H9 (cell line): ENCODE results near the gene LRRC73. TPM values are rescaled to one million over a fixed set of nuclear protein-coding genes. Genes with fewer than 3 reads are reported as not detected.
A peak's percentile ranks its signal among the peaks of the same experiment; 100 is the strongest.

Source experiments
- DNase-seq: peaks from one replicate; pipeline ENCODE4 v3.0.0-alpha.2; 2017
- H2AFZ ChIP-seq: one replicate; pipeline ENCODE4 v1.6.1; 2013; ENCODE audit warnings: mild to moderate bottlenecking, low read length, control low read depth, moderate library complexity
- H2AK5ac ChIP-seq: 2 replicates; pipeline ENCODE4 v1.6.1; 2013; ENCODE audit warnings: low read length, control low read depth, mixed read lengths; ENCODE audit not compliant: insufficient read length
- H2BK120ac ChIP-seq: one replicate; pipeline ENCODE4 v1.6.1; 2013; ENCODE audit warnings: low read depth, mild to moderate bottlenecking, low read length, control low read depth, inconsistent platforms; ENCODE audit not compliant: poor library complexity, severe bottlenecking
- H2BK12ac ChIP-seq: 2 replicates; pipeline ENCODE4 v1.6.1; 2013; ENCODE audit warnings: low read length, control low read depth, mixed read lengths, low read depth; ENCODE audit not compliant: insufficient read length
- H2BK15ac ChIP-seq: 2 replicates; pipeline ENCODE4 v1.6.1; 2013; ENCODE audit warnings: low read depth, low read length, control low read depth
- H2BK20ac ChIP-seq: one replicate; pipeline ENCODE4 v1.6.1; 2013; ENCODE audit warnings: low read depth, mild to moderate bottlenecking, low read length, control low read depth, inconsistent platforms; ENCODE audit not compliant: poor library complexity, severe bottlenecking
- H2BK5ac ChIP-seq: 2 replicates; pipeline ENCODE4 v1.6.1; 2013; ENCODE audit warnings: low read length, control low read depth, mixed read lengths; ENCODE audit not compliant: insufficient read length
- H3K14ac ChIP-seq: 2 replicates; pipeline ENCODE4 v1.6.1; 2013; ENCODE audit warnings: low read length, control low read depth; ENCODE audit not compliant: insufficient read depth
- H3K18ac ChIP-seq: 2 replicates; pipeline ENCODE4 v1.6.1; 2013; ENCODE audit warnings: low read depth, mild to moderate bottlenecking, mixed read lengths, low read length, control low read depth; ENCODE audit not compliant: insufficient read length
- H3K23ac ChIP-seq: 2 replicates; pipeline ENCODE4 v1.6.1; 2013; ENCODE audit warnings: low read length, control low read depth, mixed read lengths, low read depth; ENCODE audit not compliant: insufficient read length
- H3K23me2 ChIP-seq: 2 replicates; pipeline ENCODE4 v1.6.1; 2013; ENCODE audit warnings: low read depth, mild to moderate bottlenecking, mixed read lengths, low read length, control low read depth; ENCODE audit not compliant: insufficient read length, poor library complexity, severe bottlenecking
- H3K27ac ChIP-seq: 2 replicates; pipeline ENCODE4 v1.5.1; 2013; ENCODE audit warnings: low read length, control low read depth, mixed read lengths, low read depth; ENCODE audit not compliant: insufficient read length
- H3K27me3 ChIP-seq: 2 replicates; pipeline ENCODE4 v1.6.1; 2013; ENCODE audit warnings: low read length, control low read depth, inconsistent platforms; ENCODE audit not compliant: insufficient read depth
- H3K4ac ChIP-seq: 2 replicates; pipeline ENCODE4 v1.6.1; 2013; ENCODE audit warnings: low read depth, mild to moderate bottlenecking, control low read depth, inconsistent platforms, low read length, moderate library complexity
- H3K4me1 ChIP-seq: 2 replicates; pipeline ENCODE4 v1.6.1; 2013; ENCODE audit warnings: low read length, control low read depth, inconsistent platforms; ENCODE audit not compliant: insufficient read depth
- H3K4me2 ChIP-seq: 2 replicates; pipeline ENCODE4 v1.6.1; 2013; ENCODE audit warnings: low read length, control low read depth, mixed read lengths; ENCODE audit not compliant: insufficient read length, insufficient read depth
- H3K56ac ChIP-seq: 2 replicates; pipeline ENCODE4 v1.6.1; 2013; ENCODE audit warnings: low read depth, mild to moderate bottlenecking, mixed read lengths, low read length, control low read depth; ENCODE audit not compliant: insufficient read length
- H3K79me1 ChIP-seq: 2 replicates; pipeline ENCODE4 v1.6.1; 2013; ENCODE audit warnings: low read depth, mild to moderate bottlenecking, moderate library complexity, low read length, control low read depth, inconsistent platforms; ENCODE audit not compliant: insufficient read depth, poor library complexity, severe bottlenecking
- H3K79me2 ChIP-seq: 2 replicates; pipeline ENCODE4 v1.6.1; 2013; ENCODE audit warnings: low read length, control low read depth, inconsistent platforms; ENCODE audit not compliant: insufficient read depth
- H3K9ac ChIP-seq: 2 replicates; pipeline ENCODE4 v1.6.1; 2013; ENCODE audit warnings: low read length, control low read depth, mixed read lengths; ENCODE audit not compliant: insufficient read length; ENCODE audit errors: extremely low read depth
- H3K9me3 ChIP-seq: one replicate; pipeline ENCODE4 v1.6.1; 2013; ENCODE audit warnings: low read depth, low read length, inconsistent platforms; ENCODE audit not compliant: control insufficient read depth
- H3T11ph ChIP-seq: one replicate; pipeline ENCODE4 v1.6.1; 2013; ENCODE audit warnings: mild to moderate bottlenecking, low read length, control low read depth, inconsistent platforms
- H4K20me1 ChIP-seq: one replicate; pipeline ENCODE4 v1.6.1; 2013; ENCODE audit not compliant: control insufficient read depth, insufficient read length, insufficient read depth
- H4K5ac ChIP-seq: 2 replicates; pipeline ENCODE4 v1.6.1; 2013; ENCODE audit warnings: low read depth, mild to moderate bottlenecking, mixed read lengths, low read length, control low read depth; ENCODE audit not compliant: insufficient read length
- H4K8ac ChIP-seq: replicated peaks from 2 replicates; pipeline ENCODE4 v1.6.1; 2013; ENCODE audit warnings: low read length, control low read depth, mixed read lengths, low read depth; ENCODE audit not compliant: insufficient read length
- H4K91ac ChIP-seq: 2 replicates; pipeline ENCODE4 v1.6.1; 2013; ENCODE audit warnings: low read depth, mild to moderate bottlenecking, moderate library complexity, mixed read lengths, low read length, control low read depth; ENCODE audit not compliant: insufficient read length
- H3K27ac Mint-ChIP-seq, 3 experiments: 2 replicates in 2 of 3; 3 replicates in 1 of 3; pipeline ENCODE4 v1.8.0; 2020 to 2021; ENCODE audit warnings: mixed read lengths in 3 of 3, mild to moderate bottlenecking in 1 of 3, moderate library complexity in 1 of 3
- H3K27me3 Mint-ChIP-seq: 2 replicates; pipeline ENCODE4 v1.8.0; 2021; ENCODE audit warnings: low read depth, mild to moderate bottlenecking, moderate library complexity, mixed read lengths
- H3K36me3 Mint-ChIP-seq, 3 experiments: 2 replicates in 2 of 3; 3 replicates in 1 of 3; pipeline ENCODE4 v1.8.0; 2020 to 2021; ENCODE audit warnings: low read depth in 3 of 3, mixed read lengths in 3 of 3; ENCODE audit not compliant: insufficient read depth in 1 of 3
- H3K4me1 Mint-ChIP-seq, 2 experiments: 2 replicates each; pipeline ENCODE4 v1.8.0; 2020; ENCODE audit warnings: mixed read lengths in 2 of 2
- H3K4me3 Mint-ChIP-seq, 2 experiments: 2 replicates in 1 of 2; 3 replicates in 1 of 2; pipeline ENCODE4 v1.8.0; 2020 to 2021; ENCODE audit warnings: mild to moderate bottlenecking in 2 of 2, mixed read lengths in 2 of 2, moderate library complexity in 1 of 2
- H3K9me3 Mint-ChIP-seq, 2 experiments: 2 replicates in 1 of 2; 3 replicates in 1 of 2; pipeline ENCODE4 v1.8.0; 2020; ENCODE audit warnings: mild to moderate bottlenecking in 2 of 2, mixed read lengths in 2 of 2, moderate library complexity in 1 of 2
- WGBS: extraction: QIAGEN DNeasy Blood & Tissue Kit; methylation state at CpG from one replicate; pipeline ENCODE4 v1.1.7; 2013; ENCODE audit warnings: missing lambda C conversion rate, low lambda C conversion rate, mixed read lengths; ENCODE audit not compliant: insufficient read length; ENCODE audit errors: extremely low coverage; 5-methylcytosine and 5-hydroxymethylcytosine counted together
- total RNA-seq: library from RNA; stranded (reverse); gene quantifications from 2 replicates; pipeline ENCODE4 v1.2.1, GENCODE V29; 2021
- TF ChIP-seq, protein P1 (sequence below): fragments of 200-600 bp; sonication (generic); conservative IDR thresholded peaks from 3 replicates; pipeline ENCODE4 v1.8.0; 2021; ENCODE audit warnings: antibody characterized with exemption, mild to moderate bottlenecking

LRRC73 gene
- total RNA-seq, 1 experiment from 2014 or later = 0.55 TPM

DNA sequence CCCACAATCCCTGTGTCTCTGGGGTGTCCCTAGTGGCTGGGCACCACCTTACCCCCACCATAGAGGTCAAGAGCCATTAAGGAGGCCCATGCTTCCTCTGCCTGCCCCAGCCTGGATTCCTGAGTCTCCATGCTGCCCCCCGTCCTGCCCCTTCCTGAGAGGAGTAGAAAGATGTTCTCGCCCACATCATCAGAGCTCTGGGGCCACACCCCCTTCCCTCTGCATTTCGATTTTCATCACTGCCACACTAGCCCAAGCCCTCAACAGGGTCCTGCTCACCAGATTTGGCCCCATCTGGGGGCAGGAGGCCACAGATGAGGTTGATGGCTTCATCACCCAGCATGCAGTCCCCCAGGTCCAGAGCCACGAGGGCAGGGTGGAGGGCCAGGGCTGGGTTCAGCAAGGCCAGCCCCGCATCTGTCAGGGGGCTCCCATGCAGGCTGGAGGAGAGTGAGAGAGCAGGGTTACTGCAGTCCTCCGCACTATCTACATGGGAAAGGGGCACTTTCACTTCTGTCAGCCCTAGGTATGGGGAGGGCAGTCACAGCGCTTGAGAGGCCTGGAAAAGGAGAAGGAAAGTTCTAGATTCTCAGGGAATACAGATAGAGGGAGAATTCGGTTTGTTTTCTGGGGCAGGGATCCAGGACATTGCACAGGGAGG is 1.5 kb downstream of the LRRC73 start:
- no peak overlapping the region for H3K18ac ChIP-seq
- no peak overlapping the region for H2BK12ac ChIP-seq
- H3K23ac ChIP-seq = no peak overlapping the region
- Mint-ChIP-seq H3K9me3 (peaks cover 2 to 3% of the 10 kb centered on the region in 2 experiments; a peak in 3 of 5 replicates), H3K27ac (no peak overlapping the region), H3K27me3 (peaks cover 28% of the 10 kb centered on the region), H3K4me3 (peak overlapping the region; percentile 61 to 86), H3K36me3 (peaks cover 19 to 46% (median 32%) of the 10 kb centered on the region in 3 experiments), H3K4me1 (peaks cover 21 to 31% of the 10 kb centered on the region in 2 experiments)
- H3K23me2 ChIP-seq = peaks cover 5% of the 10 kb centered on the region
- no peak overlapping the region for H2AFZ ChIP-seq
- H3K4me1 ChIP-seq = no peaks in the 10 kb centered on the region
- H4K5ac ChIP-seq = no peak overlapping the region
- H4K20me1 ChIP-seq = no peaks in the 10 kb centered on the region
- no peaks in the 10 kb centered on the region for H3K79me2 ChIP-seq
- no peak overlapping the region for H2AK5ac ChIP-seq
- no CpG with 5 or more reads among the region's 8 CpGs for WGBS
- no peak overlapping the region for H3K56ac ChIP-seq
- no peak overlapping the region for H2BK20ac ChIP-seq
- no peak overlapping the region for H4K8ac ChIP-seq
- H3K27ac ChIP-seq = no peak overlapping the region
- H4K91ac ChIP-seq = no peak overlapping the region
- H3K9me3 ChIP-seq = no peaks in the 10 kb centered on the region
- TF ChIP-seq, protein P1, sequence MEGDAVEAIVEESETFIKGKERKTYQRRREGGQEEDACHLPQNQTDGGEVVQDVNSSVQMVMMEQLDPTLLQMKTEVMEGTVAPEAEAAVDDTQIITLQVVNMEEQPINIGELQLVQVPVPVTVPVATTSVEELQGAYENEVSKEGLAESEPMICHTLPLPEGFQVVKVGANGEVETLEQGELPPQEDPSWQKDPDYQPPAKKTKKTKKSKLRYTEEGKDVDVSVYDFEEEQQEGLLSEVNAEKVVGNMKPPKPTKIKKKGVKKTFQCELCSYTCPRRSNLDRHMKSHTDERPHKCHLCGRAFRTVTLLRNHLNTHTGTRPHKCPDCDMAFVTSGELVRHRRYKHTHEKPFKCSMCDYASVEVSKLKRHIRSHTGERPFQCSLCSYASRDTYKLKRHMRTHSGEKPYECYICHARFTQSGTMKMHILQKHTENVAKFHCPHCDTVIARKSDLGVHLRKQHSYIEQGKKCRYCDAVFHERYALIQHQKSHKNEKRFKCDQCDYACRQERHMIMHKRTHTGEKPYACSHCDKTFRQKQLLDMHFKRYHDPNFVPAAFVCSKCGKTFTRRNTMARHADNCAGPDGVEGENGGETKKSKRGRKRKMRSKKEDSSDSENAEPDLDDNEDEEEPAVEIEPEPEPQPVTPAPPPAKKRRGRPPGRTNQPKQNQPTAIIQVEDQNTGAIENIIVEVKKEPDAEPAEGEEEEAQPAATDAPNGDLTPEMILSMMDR = peak; percentile 17; the same call in 1 of the 3 replicates
- no peak for DNase-seq
- H2BK15ac ChIP-seq = no peak overlapping the region
- H2BK120ac ChIP-seq = no peak overlapping the region
- no peak overlapping the region for H3K9ac ChIP-seq
- H3K79me1 ChIP-seq = no peaks in the 10 kb centered on the region
- peaks cover 8% of the 10 kb centered on the region; the same call in 1 of the 2 replicates for H3K27me3 ChIP-seq
- H3K14ac ChIP-seq = no peak overlapping the region
- H3K4me2 ChIP-seq = no peak overlapping the region
- H2BK5ac ChIP-seq = no peak overlapping the region
- no peak overlapping the region for H3T11ph ChIP-seq
- no peak overlapping the region for H3K4ac ChIP-seq
